A549 treated with AZD2906 at 1 μM for 4 hours (cell line): ENCODE data around the gene DYNC1LI1. TPM values are rescaled to one million over a fixed set of nuclear protein-coding genes. Genes with fewer than 3 reads are reported as not detected.

Experiments used
- total RNA-seq: library from RNA; stranded (reverse); fragments of 200-300 nt; extraction: Qiagen RNA extraction; gene quantifications from 5 replicates; pipeline ENCODE4 v1.2.3, GENCODE V29; 2022

The DYNC1LI1 gene
- 36.7 to 49.2 TPM (median 37.7 TPM) in 5 replicates for total RNA-seq

GRCh38 chr3:32570421-32571191, at the start of gene DYNC1LI1:
Gene DYNC1LI1 (minus strand): TSS chr3:32570858. CDS start chr3:32570770, 88 bp downstream.

GRCh38 chr3:32502118-32502945, 68.3 kb downstream of the DYNC1LI1 start, which contains the start of gene CMTM6:
Gene CMTM6 (minus strand): TSS chr3:32502852. CDS start chr3:32502745, 107 bp downstream.

Other genes with a start within 250 kb of the DYNC1LI1 start
- gene CMTM7, start 179.0 kb downstream of the DYNC1LI1 start, total RNA-seq, result 26.4 to 36.8 TPM (median 33.9 TPM) in 5 replicates
- gene CMTM6, start 68.0 kb downstream of the DYNC1LI1 start, total RNA-seq, result 33.9 to 43.5 TPM (median 38.3 TPM) in 5 replicates
- 25.9 to 29.3 TPM (median 26.4 TPM) in 5 replicates for gene CNOT10, start 114.3 kb upstream of the DYNC1LI1 start, total RNA-seq
- 0.01 TPM in 2 of 5 replicates, not detected in the others for gene TRIM71, start 247.1 kb upstream of the DYNC1LI1 start, total RNA-seq